GM23338 (cell line): ENCODE measurements around the gene ANO1.

ENCODE experiments used
- CTCF ChIP-seq, 2 experiments: fragments of 200-600 bp in 1 of 2; sonication (generic) in 1 of 2; conservative IDR thresholded peaks; 2 replicates each; pipeline versions ENCODE4 v1.5.1 to v1.6.1; 2016 to 2017; ENCODE audit warnings: antibody characterized with exemption in 2 of 2, low read depth in 2 of 2, mild to moderate bottlenecking in 2 of 2, moderate library complexity in 1 of 2
- EZH2 ChIP-seq: fragments of 200-600 bp; sonication (generic); IDR thresholded peaks from one replicate; pipeline ENCODE4 v1.8.0; 2017; ENCODE audit warnings: antibody characterized with exemption, mild to moderate bottlenecking, low read depth; ENCODE audit not compliant: unreplicated experiment
- EZH2phosphoT487 ChIP-seq: fragments of 200-600 bp; sonication (generic); IDR thresholded peaks from one replicate; pipeline ENCODE4 v1.8.1; 2018; ENCODE audit warnings: antibody characterized with exemption; ENCODE audit not compliant: unreplicated experiment
- POLR2AphosphoS5 ChIP-seq: IDR thresholded peaks from 2 replicates; pipeline ENCODE4 v1.6.1; 2016; ENCODE audit warnings: antibody characterized with exemption, low read depth
- REST ChIP-seq: IDR thresholded peaks from one replicate; pipeline ENCODE4 v1.6.1; 2018; ENCODE audit warnings: antibody characterized with exemption; ENCODE audit not compliant: unreplicated experiment

- no peak for TF ChIP-seq EZH2
- TF ChIP-seq CTCF (conservative IDR thresholded peaks at IDR 0.05; ENCODE audit: low read depth in 2 of 2): no peak
- TF ChIP-seq POLR2AphosphoS5: no peak
- no peak for TF ChIP-seq REST
- no peak for TF ChIP-seq EZH2phosphoT487
Observed at GRCh38 chr11:70116386-70117065, 38.4 kb downstream of the ANO1 start.
